Activated T-cell treated with anti-CD3 and anti-CD28 coated beads, Interleukin-2, amount 50 U/mL, for 1 hour (primary cell): ENCODE results near the gene PHF2.

Experiments used
- DNase-seq: peaks from one replicate; pipeline ENCODE4 v3.0.0-alpha.2; 2020

Gene PHF2

GRCh38 chr9:93603011-93603410 is 26.6 kb downstream of the PHF2 start:
- DNase-seq = no peak

- no peak for DNase-seq
Observed at GRCh38 chr9:93603906-93604326, 27.5 kb downstream of the PHF2 start.

- DNase-seq = no peak
Observed at GRCh38 chr9:93606187-93606586, 29.8 kb downstream of the PHF2 start.

GRCh38 chr9:93610206-93610605 is 33.8 kb downstream of the PHF2 start:
- no peak for DNase-seq

DNA sequence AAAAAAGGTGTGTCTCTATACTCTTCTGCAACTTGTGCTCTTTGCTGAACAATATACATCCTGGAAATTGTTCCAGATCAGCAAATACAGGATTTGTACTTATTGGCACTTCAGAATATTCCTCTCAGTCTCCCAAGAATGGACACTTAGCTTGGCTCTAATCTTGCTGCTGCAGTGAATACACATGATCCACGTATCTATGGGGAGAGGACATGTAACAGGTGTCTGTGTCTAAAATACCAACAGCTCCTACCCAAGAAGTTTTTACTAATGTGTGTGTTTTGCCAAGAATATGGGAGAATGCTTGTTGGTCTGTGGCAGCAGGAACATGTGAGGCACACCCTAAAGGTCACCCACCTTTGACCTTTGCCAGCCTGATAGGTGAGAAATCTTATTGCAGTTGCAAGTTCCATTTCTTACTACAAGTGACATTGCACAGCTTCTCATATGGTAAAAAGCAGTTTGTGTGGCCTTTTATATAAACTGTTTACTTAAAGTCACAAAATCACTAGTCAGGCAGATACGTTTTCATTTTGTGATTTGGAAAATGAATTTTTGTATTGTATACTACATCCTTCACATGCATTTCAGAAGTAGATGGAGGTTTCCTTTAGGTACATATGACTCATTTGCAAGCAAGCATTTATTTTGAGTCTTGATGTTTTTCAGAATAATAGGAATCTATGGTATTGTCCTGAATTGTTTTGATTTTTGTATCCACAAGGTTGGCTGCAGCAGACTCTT is 35.8 kb downstream of the PHF2 start:
- no peak for DNase-seq

- DNase-seq = no peak
Observed at GRCh38 chr9:93612796-93613154, 36.4 kb downstream of the PHF2 start.

- DNase-seq = no peak
Observed at GRCh38 chr9:93613174-93613573, 36.8 kb downstream of the PHF2 start.

DNA sequence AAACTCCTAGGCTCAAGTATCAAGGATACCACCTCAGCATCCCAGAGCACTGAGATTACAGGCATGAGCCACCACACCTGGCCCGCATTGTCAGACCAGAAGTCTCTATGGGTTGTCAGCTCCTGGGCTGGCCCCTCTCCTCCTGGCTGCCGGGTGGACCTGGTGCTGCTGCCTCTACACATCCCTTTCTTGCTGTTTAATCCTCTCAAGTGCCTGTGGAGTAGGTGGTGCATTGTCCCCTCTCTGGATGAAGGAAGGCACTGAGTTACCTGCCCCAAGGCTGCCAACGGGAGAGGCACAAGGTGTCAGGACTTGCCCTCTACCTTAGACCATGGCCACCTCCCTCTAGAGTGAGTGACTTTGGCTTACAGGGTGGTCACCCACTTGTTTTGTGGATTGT is 37.4 kb downstream of the PHF2 start:
- no peak for DNase-seq

DNA sequence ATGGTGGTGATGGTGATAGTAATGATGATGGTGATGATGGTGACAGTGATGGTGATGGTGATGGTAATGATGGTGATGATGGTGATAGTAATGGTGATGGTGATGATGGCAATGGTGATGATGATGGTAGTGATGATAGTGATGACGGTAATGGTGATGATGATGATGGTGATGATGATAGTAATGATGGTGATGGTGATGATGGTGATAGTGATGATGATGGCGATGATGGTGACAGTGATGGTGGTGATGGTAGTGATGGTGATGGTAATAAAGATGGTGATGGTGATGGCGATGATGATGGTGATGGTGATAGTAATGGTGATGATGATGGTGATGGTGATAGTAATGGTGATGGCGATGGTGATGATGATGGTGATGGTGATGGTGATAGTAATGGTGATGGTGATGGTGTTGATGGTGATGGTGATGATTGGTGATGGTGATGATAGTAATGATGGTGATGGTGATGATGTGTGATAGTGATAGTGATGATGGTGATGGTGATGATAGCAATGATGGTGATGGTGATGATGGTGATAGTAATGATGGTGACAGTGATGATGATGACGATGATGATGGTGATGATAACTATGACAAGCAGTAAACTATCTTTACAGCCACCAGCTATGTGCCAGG is 38.6 kb downstream of the PHF2 start:
- DNase-seq = no peak

DNA sequence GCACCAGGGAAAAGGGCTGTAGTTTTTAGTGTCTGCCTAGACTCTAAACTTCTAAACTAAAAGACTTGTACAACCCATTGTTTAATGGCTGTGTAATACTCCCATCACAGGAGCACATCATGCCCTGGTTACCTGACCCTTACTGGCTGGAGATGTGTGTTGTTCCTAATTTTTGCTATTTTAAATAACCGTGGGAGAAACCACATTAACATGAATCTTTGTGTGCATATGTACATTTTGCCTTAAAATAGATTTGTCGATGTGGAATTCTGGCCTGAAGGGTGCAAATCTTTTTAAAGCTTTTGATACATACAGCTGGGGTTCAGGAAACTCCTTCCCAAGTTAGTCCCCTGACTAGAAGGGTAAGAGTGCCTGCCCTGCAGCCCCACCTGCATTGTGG is 39.7 kb downstream of the PHF2 start:
- no peak for DNase-seq

- no peak for DNase-seq
Observed at GRCh38 chr9:93617273-93617672, 40.9 kb downstream of the PHF2 start.

GRCh38 chr9:93619272-93619775 is 42.9 kb downstream of the PHF2 start:
- DNase-seq = no peak

- no peak for DNase-seq
Observed at GRCh38 chr9:93620041-93620506, 43.7 kb downstream of the PHF2 start.

DNA sequence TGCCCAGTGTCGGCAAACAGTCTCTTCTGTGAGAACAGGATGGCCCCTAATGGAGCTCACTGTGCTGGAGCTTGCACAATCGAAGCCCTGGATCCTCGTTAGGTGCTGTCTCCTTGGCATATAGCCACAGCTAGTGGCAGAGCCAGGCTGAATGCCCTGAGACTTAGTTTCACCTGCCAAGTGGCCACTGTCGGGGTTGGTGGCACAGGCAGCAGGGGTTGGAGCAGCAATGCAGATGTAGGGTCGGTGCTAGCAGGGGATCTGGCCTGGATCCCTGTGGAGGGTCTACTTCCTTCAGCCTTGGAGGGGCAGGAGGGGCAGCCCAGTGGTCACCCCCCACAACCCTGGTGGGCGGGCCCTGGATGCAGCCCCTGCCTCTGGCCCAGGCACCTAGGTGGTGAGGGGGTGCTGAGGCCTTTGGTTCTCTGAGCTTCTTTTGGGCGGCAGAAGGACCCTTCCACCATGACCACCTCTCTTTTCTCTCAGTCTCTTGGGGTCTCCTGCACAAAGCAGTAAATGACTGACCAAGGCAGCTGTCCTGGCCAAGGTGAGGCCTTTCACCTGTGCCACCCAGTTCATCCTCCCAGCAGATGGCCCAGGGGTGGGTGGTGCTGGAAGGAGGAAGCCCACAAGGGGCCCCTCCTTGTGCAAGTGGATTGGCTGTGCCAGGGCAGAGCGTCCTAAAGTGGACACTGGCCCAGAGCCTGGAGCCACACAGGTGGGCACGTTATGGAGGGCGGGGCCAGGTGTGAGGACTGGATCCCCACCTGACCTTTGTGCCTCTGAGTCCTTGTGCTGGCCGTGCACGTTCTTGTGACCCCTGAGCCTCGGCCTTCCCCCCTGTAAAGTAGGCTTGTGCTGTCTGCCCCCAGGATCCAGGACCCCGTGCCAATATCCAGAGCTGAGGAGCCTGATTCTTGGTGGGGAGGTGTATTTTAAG is 44.8 kb downstream of the PHF2 start:
- no peak for DNase-seq

GRCh38 chr9:93621922-93622321 is 45.5 kb downstream of the PHF2 start:
- DNase-seq = no peak

DNA sequence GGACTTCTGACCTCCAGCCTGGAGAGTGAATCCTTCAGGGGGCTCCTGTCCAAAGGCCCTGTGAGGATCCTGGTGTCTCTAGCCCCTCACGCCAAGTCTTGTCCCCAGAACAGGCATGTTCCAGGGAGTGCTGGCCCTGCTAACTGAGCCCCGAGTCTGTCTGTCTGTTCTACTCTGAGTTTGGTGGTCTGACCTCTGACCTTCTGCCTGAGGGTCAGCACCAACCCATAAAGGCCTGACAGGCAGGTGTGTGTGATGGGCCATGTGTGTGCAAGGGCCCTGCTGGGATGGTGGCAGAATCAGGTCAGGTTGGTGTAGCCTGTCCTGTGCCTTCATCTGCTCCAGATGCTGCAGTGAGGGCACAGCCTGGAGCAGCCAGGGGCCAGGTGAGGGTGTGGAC is 46.3 kb downstream of the PHF2 start:
- DNase-seq = no peak

GRCh38 chr9:93623753-93624152 is 47.4 kb downstream of the PHF2 start:
- no peak for DNase-seq

DNA sequence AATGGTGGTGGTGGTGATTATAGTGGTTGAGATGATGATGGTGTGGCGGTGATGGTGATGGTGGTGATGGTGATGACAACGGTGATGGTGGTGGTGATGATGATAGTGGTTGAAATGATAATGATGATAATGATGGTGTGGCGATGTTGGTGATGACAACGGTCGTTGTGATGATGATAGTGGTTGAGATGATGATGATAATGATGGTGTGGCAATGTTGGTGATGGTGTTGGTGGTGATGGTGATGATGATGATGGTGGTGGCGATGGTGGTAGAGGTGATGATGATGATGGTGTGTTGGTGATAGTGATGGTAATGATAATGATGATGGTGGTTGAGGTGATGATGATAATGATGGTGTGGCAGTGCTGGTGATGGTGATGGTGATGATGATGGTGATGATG is 48.0 kb downstream of the PHF2 start:
- DNase-seq = no peak

- no peak for DNase-seq
Observed at GRCh38 chr9:93624977-93625376, 48.6 kb downstream of the PHF2 start.

- no peak for DNase-seq
Observed at GRCh38 chr9:93629920-93630319, 53.5 kb downstream of the PHF2 start.

GRCh38 chr9:93630806-93631411 is 54.5 kb downstream of the PHF2 start:
- no peak for DNase-seq

- DNase-seq = no peak
Observed at GRCh38 chr9:93633492-93634221, 57.3 kb downstream of the PHF2 start.
